Neural cell (in vitro differentiated cells): ENCODE data around the gene RBM33. TPM values are rescaled to one million over a fixed set of nuclear protein-coding genes. Genes with fewer than 3 reads are reported as not detected.

ENCODE experiments used
- H2AFZ ChIP-seq: fragments of 200-600, 300-800 bp; sonication (generic), shearing (Covaris generic); 2 replicates; pipeline ENCODE4 v1.6.0; 2014; ENCODE audit warnings: low read depth, mild to moderate bottlenecking, antibody characterized with exemption, low read length, moderate library complexity
- H3F3A ChIP-seq: fragments of 200-600 bp; shearing (Covaris generic); 2 replicates; pipeline ENCODE4 v1.6.1; 2016; ENCODE audit warnings: mild to moderate bottlenecking, moderate library complexity, mixed read lengths, antibody characterized with exemption, low read length; ENCODE audit not compliant: insufficient read depth, poor library complexity, severe bottlenecking
- H3K27ac ChIP-seq: fragments of 200-600, 300-800 bp; sonication (generic), shearing (Covaris generic); 2 replicates; pipeline ENCODE4 v1.5.1; 2014; ENCODE audit warnings: mild to moderate bottlenecking, low read length, moderate library complexity
- H3K27me3 ChIP-seq: fragments of 300-800, 200-600 bp; sonication (generic), shearing (Covaris generic); 2 replicates; pipeline ENCODE4 v1.6.0; 2014; ENCODE audit warnings: mild to moderate bottlenecking, low read depth, low read length, moderate library complexity; ENCODE audit not compliant: insufficient read depth
- H3K36me3 ChIP-seq: fragments of 300-800, 200-600 bp; sonication (generic), shearing (Covaris generic); 2 replicates; pipeline ENCODE4 v1.5.1; 2014; ENCODE audit warnings: mild to moderate bottlenecking, antibody characterized with exemption, low read length, moderate library complexity; ENCODE audit not compliant: insufficient read depth
- H3K4me2 ChIP-seq: fragments of 300-800, 200-600 bp; sonication (generic), shearing (Covaris generic); 2 replicates; pipeline ENCODE4 v1.6.0; 2014; ENCODE audit warnings: mild to moderate bottlenecking, low read length
- H3K4me3 ChIP-seq: fragments of 300-800, 200-600 bp; sonication (generic), shearing (Covaris generic); 2 replicates; pipeline ENCODE4 v1.5.1; 2014; ENCODE audit warnings: mild to moderate bottlenecking, low read length, moderate library complexity
- H3K79me2 ChIP-seq: fragments of 200-600 bp; shearing (Covaris generic); replicated peaks from 2 replicates; pipeline ENCODE4 v1.6.0; 2014; ENCODE audit warnings: mild to moderate bottlenecking, low read length, moderate library complexity; ENCODE audit not compliant: insufficient read depth
- H3K9ac ChIP-seq: fragments of 300-800, 200-600 bp; sonication (generic), shearing (Covaris generic); 2 replicates; pipeline ENCODE4 v1.6.1; 2016; ENCODE audit warnings: mild to moderate bottlenecking, low read length, mixed read lengths
- H3K9me2 ChIP-seq: fragments of 200-600 bp; shearing (Covaris generic); 2 replicates; pipeline ENCODE4 v1.6.1; 2016; ENCODE audit warnings: mild to moderate bottlenecking, low read length, mixed read lengths; ENCODE audit not compliant: insufficient read depth
- H3K9me3 ChIP-seq: fragments of 200-600, 300-800 bp; sonication (generic), shearing (Covaris generic); 2 replicates; pipeline ENCODE4 v1.6.1; 2016; ENCODE audit warnings: mild to moderate bottlenecking, mixed run types, low read length, moderate library complexity, mixed read lengths
- H4K20me1 ChIP-seq: fragments of 200-600 bp; shearing (Covaris generic); 2 replicates; pipeline ENCODE4 v1.6.1; 2016; ENCODE audit warnings: mild to moderate bottlenecking, mixed run types; ENCODE audit not compliant: insufficient read depth
- EZH2 ChIP-seq: fragments of 200-600, 300-800 bp; shearing (Covaris generic), sonication (generic); IDR thresholded peaks from 2 replicates; pipeline ENCODE4 v1.6.1; 2014; ENCODE audit warnings: antibody characterized with exemption, low read length, borderline replicate concordance, mild to moderate bottlenecking; ENCODE audit not compliant: insufficient read depth, poor library complexity, severe bottlenecking
- MXI1 ChIP-seq: fragments of 450-650 bp; conservative IDR thresholded peaks from 2 replicates; pipeline ENCODE4 v1.6.1; 2014; ENCODE audit warnings: antibody characterized with exemption, mild to moderate bottlenecking; ENCODE audit not compliant: poor library complexity, severe bottlenecking
- POLR2AphosphoS5 ChIP-seq: IDR thresholded peaks from 2 replicates; pipeline ENCODE4 v1.6.1; 2012
- RAD21 ChIP-seq: fragments of 450-650 bp; conservative IDR thresholded peaks from 2 replicates; pipeline ENCODE4 v1.6.1; 2014; ENCODE audit warnings: antibody characterized with exemption, mild to moderate bottlenecking, moderate library complexity
- SMC3 ChIP-seq: fragments of 450-650 bp; conservative IDR thresholded peaks from 2 replicates; pipeline ENCODE4 v1.6.1; 2014; ENCODE audit warnings: antibody characterized with exemption, mild to moderate bottlenecking, moderate library complexity; ENCODE audit not compliant: poor library complexity
- TAF1 ChIP-seq: IDR thresholded peaks from 2 replicates; pipeline ENCODE4 v1.6.1; 2012; ENCODE audit warnings: low read depth
- polyA plus RNA-seq: library from polyadenylated mRNA; depleted of rRNA; stranded (reverse); fragments of >200 nt; gene quantifications from 2 replicates; pipeline ENCODE4 v1.2.3, GENCODE V29; 2014
- TF ChIP-seq, protein P1 (sequence below): fragments of 450-650 bp; IDR thresholded peaks from 2 replicates; pipeline ENCODE4 v1.5.1; 2014; ENCODE audit warnings: antibody characterized with exemption, mild to moderate bottlenecking, moderate library complexity; ENCODE audit not compliant: poor library complexity, severe bottlenecking

RBM33 gene
- polyA plus RNA-seq, 1 donor from 2014 or later: 53.2 TPM

DNA sequence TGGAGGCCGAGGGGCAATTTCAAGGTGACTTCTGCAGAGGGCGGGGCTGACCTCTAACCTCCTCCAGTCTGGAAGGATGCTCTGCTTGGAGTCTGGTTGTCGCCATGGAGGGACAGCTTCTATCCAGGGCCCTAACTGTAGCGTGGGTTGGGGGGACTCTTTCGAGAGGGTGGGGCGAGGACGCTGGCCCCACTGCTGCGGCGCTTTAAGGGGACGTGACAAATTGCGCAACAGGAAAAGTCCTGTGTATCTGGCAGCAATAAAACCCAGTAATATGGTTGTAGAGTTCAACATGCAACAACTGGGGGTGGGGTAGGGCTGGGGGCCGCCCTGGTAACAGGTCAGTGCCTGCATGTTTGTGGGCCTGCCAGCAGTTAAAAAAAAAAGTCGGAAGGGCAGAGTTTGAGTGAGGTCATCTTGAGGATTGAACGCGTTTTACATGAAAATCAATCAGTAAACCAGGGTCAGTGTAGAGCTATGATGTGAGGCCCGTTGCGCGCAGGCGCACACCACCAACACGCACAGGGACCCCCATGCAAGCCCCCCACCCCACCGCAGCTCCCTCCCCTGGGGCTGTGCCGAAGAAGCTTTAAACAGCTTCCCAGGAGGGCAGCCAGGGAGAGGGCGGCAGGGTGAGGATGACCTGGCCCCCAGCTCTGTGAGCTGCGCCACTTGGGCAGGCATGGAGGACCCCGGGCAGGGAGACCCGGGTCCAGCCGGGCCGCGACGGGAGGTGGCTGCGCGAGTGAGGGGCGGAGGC lies 163.5 kb downstream of the RBM33 start:
- H3K9me3 ChIP-seq: no peaks in the 10 kb centered on the region
- H3K79me2 ChIP-seq: no peaks in the 10 kb centered on the region
- no peaks in the 10 kb centered on the region for H3F3A ChIP-seq
- H3K9me2 ChIP-seq: no peaks in the 10 kb centered on the region
- no peaks in the 10 kb centered on the region for H3K36me3 ChIP-seq
- no peak overlapping the region for H3K27ac ChIP-seq
- H4K20me1 ChIP-seq: no peaks in the 10 kb centered on the region
- H2AFZ ChIP-seq: no peak overlapping the region
- H3K4me3 ChIP-seq: peak overlapping the region; percentile 60
- H3K4me2 ChIP-seq: no peak overlapping the region
- peaks cover 93% of the 10 kb centered on the region for H3K27me3 ChIP-seq
- no peak overlapping the region for H3K9ac ChIP-seq
- TF ChIP-seq TAF1 (no peak), POLR2AphosphoS5 (peak; percentile 8)

- H3K27me3 ChIP-seq: peaks cover 93% of the 10 kb centered on the region
- H3K79me2 ChIP-seq: no peaks in the 10 kb centered on the region
- H3K9me2 ChIP-seq: no peaks in the 10 kb centered on the region
- no peaks in the 10 kb centered on the region for H3K36me3 ChIP-seq
- H2AFZ ChIP-seq: no peak overlapping the region
- H3K9me3 ChIP-seq: no peaks in the 10 kb centered on the region
- H3F3A ChIP-seq: no peaks in the 10 kb centered on the region
- H4K20me1 ChIP-seq: no peaks in the 10 kb centered on the region
- TF ChIP-seq MXI1 (no peak), EZH2 (peak; percentile 30)
- peak overlapping the region; percentile 31 for H3K9ac ChIP-seq
- peak overlapping the region; percentile 60 for H3K4me3 ChIP-seq
- no peak overlapping the region for H3K4me2 ChIP-seq
- no peak overlapping the region for H3K27ac ChIP-seq
Measured at GRCh38 chr7:155808549-155809331, 164.3 kb downstream of the RBM33 start.

DNA sequence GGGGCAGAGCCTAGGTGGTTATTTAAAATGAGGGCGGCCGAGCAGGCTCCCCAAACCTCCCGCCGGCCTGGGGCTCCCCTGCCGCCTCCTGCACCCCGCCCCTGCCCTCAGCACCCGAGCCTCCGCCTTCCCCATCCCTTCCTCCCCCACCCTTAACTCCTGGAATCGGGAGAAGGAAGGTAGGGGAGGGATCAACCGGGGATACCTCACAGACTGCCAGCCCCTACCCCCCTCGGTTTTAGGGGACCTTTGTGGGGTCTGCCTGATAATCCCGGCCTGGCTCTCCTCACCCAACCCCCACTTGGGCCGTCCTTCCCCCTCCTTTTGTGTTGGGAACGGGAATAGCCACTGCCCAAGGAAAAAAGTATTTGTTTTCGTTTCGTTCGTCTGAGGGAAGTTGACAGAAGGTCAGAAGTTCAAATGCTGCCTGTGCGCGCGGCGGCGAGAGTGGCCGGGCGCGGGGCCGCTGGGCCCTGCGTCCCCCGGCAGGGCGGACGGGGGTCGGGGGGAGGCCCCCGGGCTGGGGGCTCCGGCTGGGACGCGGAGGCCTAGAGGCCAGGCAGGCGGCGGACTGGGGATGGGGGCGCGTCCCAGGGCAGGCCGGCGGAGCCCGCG lies 165.0 kb downstream of the RBM33 start:
- TF ChIP-seq POLR2AphosphoS5: no peak
- TF ChIP-seq EZH2: peak; percentile 7
- H3K9me2 ChIP-seq: no peaks in the 10 kb centered on the region
- no peaks in the 10 kb centered on the region for H3K9me3 ChIP-seq
- no peaks in the 10 kb centered on the region for H3K36me3 ChIP-seq
- peaks cover 93% of the 10 kb centered on the region for H3K27me3 ChIP-seq
- no peaks in the 10 kb centered on the region for H3K79me2 ChIP-seq
- no peak overlapping the region for H2AFZ ChIP-seq
- no peak overlapping the region for H3K4me2 ChIP-seq
- peak overlapping the region; percentile 60 for H3K4me3 ChIP-seq
- no peak overlapping the region for H3K9ac ChIP-seq
- H4K20me1 ChIP-seq: no peaks in the 10 kb centered on the region
- H3F3A ChIP-seq: no peaks in the 10 kb centered on the region
- H3K27ac ChIP-seq: no peak overlapping the region

DNA sequence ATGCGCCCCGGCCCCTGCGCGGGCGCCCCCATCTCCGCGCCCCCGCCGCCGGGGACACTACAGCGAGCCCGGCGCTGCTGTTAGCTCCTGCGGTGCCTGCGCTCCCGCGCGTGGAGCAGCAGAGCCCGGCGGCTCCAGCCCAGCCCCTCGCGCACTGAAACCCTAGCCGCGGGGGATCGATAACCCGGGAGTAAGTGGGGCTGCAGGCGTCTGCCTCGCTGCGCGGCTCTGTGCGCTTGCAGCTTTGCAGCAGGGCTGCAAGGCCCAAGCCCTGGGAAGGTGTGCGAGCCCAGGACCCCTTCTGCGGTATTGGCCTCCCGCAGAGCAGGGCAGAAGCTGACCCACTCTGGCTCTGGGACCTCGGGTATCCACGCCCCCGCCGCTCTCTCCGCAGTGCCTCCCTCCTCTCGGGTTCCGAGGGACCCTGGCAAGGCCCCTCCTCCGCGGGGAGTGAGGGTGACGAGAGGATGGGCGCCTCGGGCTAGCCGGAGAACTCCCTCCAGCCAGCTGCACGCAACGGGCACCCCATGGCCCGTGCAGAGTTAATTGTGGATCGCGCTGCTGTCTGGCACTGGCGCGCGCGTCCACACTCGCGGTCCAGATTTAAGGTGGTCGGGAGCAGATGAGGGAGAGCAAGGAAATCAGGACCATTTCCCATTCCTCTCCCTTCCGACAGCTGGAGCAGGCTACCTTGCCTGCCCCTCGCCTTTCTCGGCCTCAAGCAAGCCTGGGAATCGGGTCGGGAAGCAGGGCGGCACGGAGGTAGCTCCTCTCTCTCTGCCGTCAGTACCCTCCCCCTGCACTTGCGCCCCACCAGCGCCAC lies 165.7 kb downstream of the RBM33 start:
- no peaks in the 10 kb centered on the region for H4K20me1 ChIP-seq
- no peak for TF ChIP-seq MXI1
- TF ChIP-seq, protein P1, sequence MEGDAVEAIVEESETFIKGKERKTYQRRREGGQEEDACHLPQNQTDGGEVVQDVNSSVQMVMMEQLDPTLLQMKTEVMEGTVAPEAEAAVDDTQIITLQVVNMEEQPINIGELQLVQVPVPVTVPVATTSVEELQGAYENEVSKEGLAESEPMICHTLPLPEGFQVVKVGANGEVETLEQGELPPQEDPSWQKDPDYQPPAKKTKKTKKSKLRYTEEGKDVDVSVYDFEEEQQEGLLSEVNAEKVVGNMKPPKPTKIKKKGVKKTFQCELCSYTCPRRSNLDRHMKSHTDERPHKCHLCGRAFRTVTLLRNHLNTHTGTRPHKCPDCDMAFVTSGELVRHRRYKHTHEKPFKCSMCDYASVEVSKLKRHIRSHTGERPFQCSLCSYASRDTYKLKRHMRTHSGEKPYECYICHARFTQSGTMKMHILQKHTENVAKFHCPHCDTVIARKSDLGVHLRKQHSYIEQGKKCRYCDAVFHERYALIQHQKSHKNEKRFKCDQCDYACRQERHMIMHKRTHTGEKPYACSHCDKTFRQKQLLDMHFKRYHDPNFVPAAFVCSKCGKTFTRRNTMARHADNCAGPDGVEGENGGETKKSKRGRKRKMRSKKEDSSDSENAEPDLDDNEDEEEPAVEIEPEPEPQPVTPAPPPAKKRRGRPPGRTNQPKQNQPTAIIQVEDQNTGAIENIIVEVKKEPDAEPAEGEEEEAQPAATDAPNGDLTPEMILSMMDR: no peak
- no peak for TF ChIP-seq RAD21
- TF ChIP-seq EZH2: peak; percentile 90
- TF ChIP-seq TAF1: no peak
- no peak for TF ChIP-seq POLR2AphosphoS5
- no peak for TF ChIP-seq SMC3
- H2AFZ ChIP-seq: no peak overlapping the region
- H3F3A ChIP-seq: no peaks in the 10 kb centered on the region
- peaks cover 93% of the 10 kb centered on the region for H3K27me3 ChIP-seq
- no peaks in the 10 kb centered on the region for H3K36me3 ChIP-seq
- no peaks in the 10 kb centered on the region for H3K9me3 ChIP-seq
- H3K9me2 ChIP-seq: no peaks in the 10 kb centered on the region
- H3K4me3 ChIP-seq: peak overlapping the region; percentile 67
- no peaks in the 10 kb centered on the region for H3K79me2 ChIP-seq
- H3K9ac ChIP-seq: no peak overlapping the region
- H3K4me2 ChIP-seq: peak overlapping the region; percentile 23
- H3K27ac ChIP-seq: no peak overlapping the region
